Hepatocyte (in vitro differentiated cells): ENCODE data around the gene TF. TPM values are rescaled to one million over a fixed set of nuclear protein-coding genes. Genes with fewer than 3 reads are reported as not detected.

Experiments
- DNase-seq: peaks from one replicate; pipeline ENCODE4 v3.0.0-alpha.2; 2016; ENCODE audit warnings: low spot score
- H2AFZ ChIP-seq: fragments of 200-600 bp; sonication (generic); 2 replicates; pipeline ENCODE4 v1.6.0; 2016; ENCODE audit warnings: antibody characterized with exemption, mild to moderate bottlenecking
- H3K27ac ChIP-seq: fragments of 200-600 bp; sonication (generic); 2 replicates; pipeline ENCODE4 v1.5.1; 2016; ENCODE audit warnings: mild to moderate bottlenecking
- H3K27me3 ChIP-seq: fragments of 200-600 bp; sonication (generic); 2 replicates; pipeline ENCODE4 v1.6.1; 2016
- H3K36me3 ChIP-seq: fragments of 200-600 bp; sonication (generic); replicated peaks from 2 replicates; pipeline ENCODE4 v1.5.1; 2016; ENCODE audit warnings: low read depth; ENCODE audit not compliant: insufficient read depth
- H3K4me1 ChIP-seq: fragments of 200-600 bp; sonication (generic); 2 replicates; pipeline ENCODE4 v1.5.1; 2016; ENCODE audit warnings: mild to moderate bottlenecking, moderate library complexity; ENCODE audit not compliant: insufficient read depth
- H3K4me2 ChIP-seq: fragments of 200-600 bp; sonication (generic); 2 replicates; pipeline ENCODE4 v1.6.0; 2016
- H3K4me3 ChIP-seq: fragments of 200-600 bp; sonication (generic); 2 replicates; pipeline ENCODE4 v1.5.1; 2016; ENCODE audit warnings: mild to moderate bottlenecking
- H3K79me2 ChIP-seq: fragments of 200-600 bp; sonication (generic); 2 replicates; pipeline ENCODE4 v1.6.0; 2017; ENCODE audit warnings: mild to moderate bottlenecking
- H3K9me2 ChIP-seq: fragments of 200-600 bp; sonication (generic); replicated peaks from 2 replicates; pipeline ENCODE4 v1.6.0; 2017; ENCODE audit warnings: mild to moderate bottlenecking; ENCODE audit not compliant: insufficient read depth
- H3K9me3 ChIP-seq: fragments of 200-600 bp; sonication (generic); 2 replicates; pipeline ENCODE4 v1.5.1; 2016; ENCODE audit warnings: low read depth, mild to moderate bottlenecking
- H4K20me1 ChIP-seq: fragments of 200-600 bp; sonication (generic); 2 replicates; pipeline ENCODE4 v1.6.0; 2016; ENCODE audit warnings: mild to moderate bottlenecking; ENCODE audit not compliant: insufficient read depth, poor library complexity, severe bottlenecking
- CTCF ChIP-seq: fragments of 200-600 bp; sonication (generic); IDR thresholded peaks from 2 replicates; pipeline ENCODE4 v1.5.1; 2016; ENCODE audit warnings: antibody characterized with exemption, mild to moderate bottlenecking; ENCODE audit not compliant: poor library complexity
- EZH2 ChIP-seq: fragments of 200-600 bp; sonication (generic); IDR thresholded peaks from 2 replicates; pipeline ENCODE4 v1.6.1; 2016; ENCODE audit warnings: antibody characterized with exemption, mild to moderate bottlenecking, borderline replicate concordance
- EZH2phosphoT487 ChIP-seq: fragments of 200-600 bp; sonication (generic); IDR thresholded peaks from one replicate; pipeline ENCODE4 v1.6.1; 2018; ENCODE audit warnings: antibody characterized with exemption, mild to moderate bottlenecking, low read depth, moderate library complexity; ENCODE audit not compliant: unreplicated experiment, severe bottlenecking
- WGBS: methylation state at CpG from one replicate; pipeline ENCODE4 v1.1.6; 2016; ENCODE audit warnings: low lambda C conversion rate; ENCODE audit errors: missing lambda C conversion rate; 5-methylcytosine and 5-hydroxymethylcytosine counted together
- polyA plus RNA-seq: library from polyadenylated mRNA; unstranded; fragments of >200 nt; fragmentation: Nextera tagmentation; extraction: Ambion mirVana; gene quantifications from 2 replicates; pipeline ENCODE4 v1.2.1, GENCODE V29; 2016
- total RNA-seq: library from RNA; depleted of rRNA; stranded (reverse); fragments of >200 nt; gene quantifications from 2 replicates; pipeline ENCODE4 v1.2.3, GENCODE V29; 2014

The TF gene
- total and polyA plus RNA-seq, 2 experiments from 2014 or later = 577 to 642 TPM

- H2AFZ ChIP-seq = no peak overlapping the region
- H3K36me3 ChIP-seq = no peaks in the 10 kb centered on the region
- H3K4me1 ChIP-seq = no peaks in the 10 kb centered on the region
- H3K9me2 ChIP-seq = no peaks in the 10 kb centered on the region
- H3K9me3 ChIP-seq = no peaks in the 10 kb centered on the region
- TF ChIP-seq CTCF = no peak
- no peak for TF ChIP-seq EZH2phosphoT487
- no peak for TF ChIP-seq EZH2
- H3K4me2 ChIP-seq = no peak overlapping the region
- no peaks in the 10 kb centered on the region for H4K20me1 ChIP-seq
- 94% methylated on average over 8 of the region's 8 CpGs for WGBS
- H3K4me3 ChIP-seq = no peak overlapping the region
- no peak for DNase-seq
- no peaks in the 10 kb centered on the region for H3K79me2 ChIP-seq
- no peak overlapping the region for H3K27ac ChIP-seq
- no peaks in the 10 kb centered on the region for H3K27me3 ChIP-seq
Measured at GRCh38 chr3:133841196-133841595, 95.0 kb downstream of the TF start.

GRCh38 chr3:133842158-133842557 is 96.0 kb downstream of the TF start:
- no peaks in the 10 kb centered on the region for H3K79me2 ChIP-seq
- no peaks in the 10 kb centered on the region for H3K4me1 ChIP-seq
- DNase-seq = no peak
- no peaks in the 10 kb centered on the region for H3K9me2 ChIP-seq
- no peak overlapping the region for H3K4me2 ChIP-seq
- no peak overlapping the region for H2AFZ ChIP-seq
- no peak overlapping the region for H3K4me3 ChIP-seq
- no peaks in the 10 kb centered on the region for H4K20me1 ChIP-seq
- no peak for TF ChIP-seq EZH2
- no peak for TF ChIP-seq EZH2phosphoT487
- no peak for TF ChIP-seq CTCF
- no peaks in the 10 kb centered on the region for H3K9me3 ChIP-seq
- 90% methylated on average over 4 of the region's 4 CpGs for WGBS
- H3K27me3 ChIP-seq = no peaks in the 10 kb centered on the region
- no peak overlapping the region for H3K27ac ChIP-seq
- no peaks in the 10 kb centered on the region for H3K36me3 ChIP-seq

GRCh38 chr3:133843634-133844033 is 97.4 kb downstream of the TF start:
- WGBS = 91% methylated on average over 7 of the region's 7 CpGs
- no peaks in the 10 kb centered on the region for H3K9me3 ChIP-seq
- no peak overlapping the region for H3K4me2 ChIP-seq
- DNase-seq = no peak
- no peak overlapping the region for H3K27ac ChIP-seq
- H3K27me3 ChIP-seq = no peaks in the 10 kb centered on the region
- TF ChIP-seq EZH2phosphoT487 = no peak
- TF ChIP-seq CTCF = no peak
- no peak for TF ChIP-seq EZH2
- H3K4me3 ChIP-seq = no peak overlapping the region
- no peaks in the 10 kb centered on the region for H3K4me1 ChIP-seq
- H2AFZ ChIP-seq = no peak overlapping the region
- no peaks in the 10 kb centered on the region for H4K20me1 ChIP-seq
- no peaks in the 10 kb centered on the region for H3K9me2 ChIP-seq
- H3K36me3 ChIP-seq = no peaks in the 10 kb centered on the region
- H3K79me2 ChIP-seq = no peaks in the 10 kb centered on the region

GRCh38 chr3:133845127-133845526 is 98.9 kb downstream of the TF start:
- no peak for TF ChIP-seq CTCF
- TF ChIP-seq EZH2phosphoT487 = no peak
- TF ChIP-seq EZH2 = no peak
- DNase-seq = no peak
- 74% methylated on average over 4 of the region's 4 CpGs for WGBS

More at GRCh38 chr3:133845127-133845526, 98.9 kb downstream of the TF start:
- Histone ChIP-seq H3K4me1 (no peaks in the 10 kb centered on the region), H3K79me2 (no peaks in the 10 kb centered on the region), H3K4me3 (no peak overlapping the region), H2AFZ (no peak overlapping the region), H3K27me3 (no peaks in the 10 kb centered on the region), H3K9me3 (no peaks in the 10 kb centered on the region), H3K4me2 (no peak overlapping the region), H3K27ac (no peak overlapping the region), H3K36me3 (no peaks in the 10 kb centered on the region), H3K9me2 (no peaks in the 10 kb centered on the region), H4K20me1 (no peaks in the 10 kb centered on the region)
